AG04449 (cell line): Measurements from ENCODE around the gene TSPAN17.

Source experiments
- CTCF ChIA-PET: fragments of 350-600 bp; formaldehyde crosslinking; extraction: SDS; loops from one replicate; lab custom pipeline; 2021; ENCODE audit warnings: antibody characterized with exemption; lab: Yijun Ruan, JAX
- POLR2A ChIA-PET: fragments of 400-600, 350-600 bp; formaldehyde crosslinking; extraction: SDS; loops from one replicate; lab custom pipeline; 2020; ENCODE audit warnings: antibody characterized with exemption, inconsistent platforms; lab: Yijun Ruan, JAX
- DNase-seq: peaks from one replicate; pipeline ENCODE4 v3.0.0-alpha.2; 2010; ENCODE audit warnings: low read depth, low spot score
- H3K4me3 ChIP-seq: 2 replicates; pipeline ENCODE4 v1.5.1; 2011; ENCODE audit warnings: low read depth, mild to moderate bottlenecking, control low read depth, low read length
- CTCF ChIP-seq: IDR thresholded peaks from one replicate; pipeline ENCODE4 v1.5.1; 2011; ENCODE audit warnings: mild to moderate bottlenecking, moderate library complexity, low read length, control low read depth, inconsistent platforms; ENCODE audit not compliant: insufficient read depth; ENCODE audit errors: missing control alignments

TSPAN17 gene

GRCh38 chr5:176691524-176691923, 44.2 kb downstream of the TSPAN17 start:
- DNase-seq = no peak
- POLR2A ChIA-PET = no interaction called here
- H3K4me3 ChIP-seq = no peak overlapping the region
- no peak for TF ChIP-seq CTCF
- CTCF ChIA-PET = interaction anchor here (1.4 to 5.0 kb wide), 2 partner anchors 15 to 31 kb away, joined by 3 to 15 read pairs; no protein-coding TSS in a partner anchor

- CTCF ChIA-PET = interaction anchor here (1.4 to 5.0 kb wide), 2 partner anchors 15 to 32 kb away, joined by 3 to 15 read pairs; no protein-coding TSS in a partner anchor
- H3K4me3 ChIP-seq = no peak overlapping the region
- no peak for TF ChIP-seq CTCF
- no peak for DNase-seq
- POLR2A ChIA-PET = no interaction called here
These were observed 45.0 kb downstream of the TSPAN17 start for GRCh38 chr5:176692326-176692725.

- ChIA-PET CTCF (interaction anchor here (5.0 kb wide), 1 partner anchor 33 kb away, joined by 15 read pairs; no protein-coding TSS in a partner anchor), POLR2A (no interaction called here)
- H3K4me3 ChIP-seq = no peak overlapping the region
- no peak for DNase-seq
- no peak for TF ChIP-seq CTCF
These were observed 45.7 kb downstream of the TSPAN17 start for GRCh38 chr5:176692839-176693476.

DNA sequence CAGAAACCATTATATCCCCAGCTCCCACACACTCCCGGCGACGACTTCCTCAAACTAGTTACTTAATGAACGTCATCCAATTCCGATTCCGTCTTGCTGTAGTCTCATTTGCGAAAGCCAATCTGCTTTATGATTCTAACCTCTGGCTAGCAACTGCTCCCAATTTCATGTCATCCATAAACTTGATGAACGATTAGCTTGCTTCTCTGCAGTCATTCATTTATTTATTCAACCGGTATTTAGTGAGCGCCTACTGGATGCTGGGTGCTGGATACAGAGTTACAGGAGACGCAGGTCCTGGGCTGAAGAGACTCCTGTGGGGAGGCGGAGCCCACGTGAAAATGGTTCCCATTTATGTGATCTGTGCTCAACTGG, 46.2 kb downstream of the TSPAN17 start:
- TF ChIP-seq CTCF = no peak
- POLR2A ChIA-PET = no interaction called here
- CTCF ChIA-PET = interaction anchor here (5.0 kb wide), 1 partner anchor 33 kb away, joined by 15 read pairs; no protein-coding TSS in a partner anchor
- DNase-seq = no peak
- H3K4me3 ChIP-seq = no peak overlapping the region

- DNase-seq = no peak
- TF ChIP-seq CTCF = no peak
- ChIA-PET POLR2A (no interaction called here), CTCF (interaction anchor here (5.0 kb wide), 1 partner anchor 34 kb away, joined by 15 read pairs; no protein-coding TSS in a partner anchor)
- no peak overlapping the region for H3K4me3 ChIP-seq
These were observed 46.9 kb downstream of the TSPAN17 start for GRCh38 chr5:176694146-176694545.

GRCh38 chr5:176694631-176695030, 47.3 kb downstream of the TSPAN17 start:
- ChIA-PET POLR2A (no interaction called here), CTCF (interaction anchor here (1.4 to 5.0 kb wide), 2 partner anchors 34 to 35 kb away, joined by 5 to 15 read pairs; no protein-coding TSS in a partner anchor)
- DNase-seq = no peak
- H3K4me3 ChIP-seq = no peak overlapping the region
- no peak for TF ChIP-seq CTCF
